Activated naive CD8-positive, alpha-beta T cell (primary cell): ENCODE data around the gene CDC42EP2.
A peak's percentile ranks its signal among the peaks of the same experiment; 100 is the strongest.

Source experiments
- H3K27ac Mint-ChIP-seq: one replicate; pipeline ENCODE4 v1.8.0; 2021; ENCODE audit warnings: mixed read lengths
- H3K27me3 Mint-ChIP-seq: one replicate; pipeline ENCODE4 v1.8.0; 2021; ENCODE audit warnings: mixed read lengths
- H3K36me3 Mint-ChIP-seq: one replicate; pipeline ENCODE4 v1.8.0; 2021; ENCODE audit warnings: mixed read lengths
- H3K4me1 Mint-ChIP-seq: one replicate; pipeline ENCODE4 v1.8.0; 2021; ENCODE audit warnings: low read depth, mixed read lengths
- H3K4me3 Mint-ChIP-seq: one replicate; pipeline ENCODE4 v1.8.0; 2021; ENCODE audit warnings: mild to moderate bottlenecking, mixed read lengths
- H3K9me3 Mint-ChIP-seq: one replicate; pipeline ENCODE4 v1.8.0; 2021; ENCODE audit warnings: low read depth, mixed read lengths

CDC42EP2 gene

GRCh38 chr11:65354265-65355012, 39.8 kb downstream of the CDC42EP2 start, which contains the start of gene TIGD3:
Gene TIGD3, plus strand, starts transcription at chr11:65354751. Its CDS starts 1,058 bp downstream, at chr11:65355809.
- Mint-ChIP-seq H3K4me3 (peak within 1 kb of the TSS; percentile 87), H3K27ac (peak within 1 kb of the TSS; percentile 73), H3K9me3 (no peaks in the 10 kb centered on the region), H3K4me1 (peaks cover 14% of the 10 kb centered on the region), H3K27me3 (no peaks in the 10 kb centered on the region), H3K36me3 (no peaks in the 10 kb centered on the region)

GRCh38 chr11:65355013-65355775, 40.5 kb downstream of the CDC42EP2 start:
- Mint-ChIP-seq H3K4me3 (peak overlapping the region; percentile 87), H3K9me3 (no peaks in the 10 kb centered on the region), H3K27me3 (no peaks in the 10 kb centered on the region), H3K36me3 (no peaks in the 10 kb centered on the region), H3K27ac (peak overlapping the region; percentile 61), H3K4me1 (peaks cover 14% of the 10 kb centered on the region)

GRCh38 chr11:65355776-65356393, 41.2 kb downstream of the CDC42EP2 start:
- Mint-ChIP-seq H3K27ac (peak overlapping the region; percentile 61), H3K27me3 (no peaks in the 10 kb centered on the region), H3K4me1 (peaks cover 14% of the 10 kb centered on the region), H3K9me3 (no peaks in the 10 kb centered on the region), H3K4me3 (peak overlapping the region; percentile 87), H3K36me3 (no peaks in the 10 kb centered on the region)

- Mint-ChIP-seq H3K4me1 (peaks cover 14% of the 10 kb centered on the region), H3K36me3 (no peaks in the 10 kb centered on the region), H3K27ac (no peak overlapping the region), H3K27me3 (no peaks in the 10 kb centered on the region), H3K4me3 (peak overlapping the region; percentile 87), H3K9me3 (no peaks in the 10 kb centered on the region)
Observed at GRCh38 chr11:65356394-65356972, 41.8 kb downstream of the CDC42EP2 start.

- Mint-ChIP-seq H3K27ac (no peak overlapping the region), H3K9me3 (no peaks in the 10 kb centered on the region), H3K4me3 (no peak overlapping the region), H3K27me3 (no peaks in the 10 kb centered on the region), H3K36me3 (no peaks in the 10 kb centered on the region), H3K4me1 (peaks cover 18% of the 10 kb centered on the region)
Observed at GRCh38 chr11:65357856-65358356, 43.2 kb downstream of the CDC42EP2 start.

- Mint-ChIP-seq H3K27me3 (no peaks in the 10 kb centered on the region), H3K27ac (no peak overlapping the region), H3K4me3 (no peak overlapping the region), H3K4me1 (peaks cover 5% of the 10 kb centered on the region), H3K9me3 (no peaks in the 10 kb centered on the region), H3K36me3 (no peaks in the 10 kb centered on the region)
Observed at GRCh38 chr11:65362320-65362931, 47.8 kb downstream of the CDC42EP2 start.

- no peak overlapping the region for H3K27ac Mint-ChIP-seq
Observed at GRCh38 chr11:65362966-65363365, 48.3 kb downstream of the CDC42EP2 start.

GRCh38 chr11:65363770-65364169, 49.1 kb downstream of the CDC42EP2 start:
- Mint-ChIP-seq H3K27me3 (no peaks in the 10 kb centered on the region), H3K36me3 (no peaks in the 10 kb centered on the region), H3K4me3 (no peak overlapping the region), H3K4me1 (peaks cover 5% of the 10 kb centered on the region), H3K27ac (no peak overlapping the region), H3K9me3 (no peaks in the 10 kb centered on the region)

More at GRCh38 chr11:65362966-65363365, 48.3 kb downstream of the CDC42EP2 start:
- Mint-ChIP-seq H3K36me3 (no peaks in the 10 kb centered on the region), H3K4me1 (peaks cover 5% of the 10 kb centered on the region), H3K9me3 (no peaks in the 10 kb centered on the region), H3K27me3 (no peaks in the 10 kb centered on the region), H3K4me3 (no peak overlapping the region)

GRCh38 chr11:65366340-65366773, 51.7 kb downstream of the CDC42EP2 start:
- no peak overlapping the region for H3K4me3 Mint-ChIP-seq
- no peaks in the 10 kb centered on the region for H3K27me3 Mint-ChIP-seq
- H3K36me3 Mint-ChIP-seq: no peaks in the 10 kb centered on the region
- H3K27ac Mint-ChIP-seq: no peak overlapping the region
- peaks cover 6% of the 10 kb centered on the region for H3K4me1 Mint-ChIP-seq
- H3K9me3 Mint-ChIP-seq: no peaks in the 10 kb centered on the region

GRCh38 chr11:65370659-65371049, 56.0 kb downstream of the CDC42EP2 start:
- Mint-ChIP-seq H3K9me3 (no peaks in the 10 kb centered on the region), H3K27me3 (no peaks in the 10 kb centered on the region), H3K27ac (no peak overlapping the region)

More at GRCh38 chr11:65370659-65371049, 56.0 kb downstream of the CDC42EP2 start:
- H3K4me3 Mint-ChIP-seq: no peak overlapping the region
- H3K36me3 Mint-ChIP-seq: no peaks in the 10 kb centered on the region
- H3K4me1 Mint-ChIP-seq: peaks cover 3% of the 10 kb centered on the region
